Stimulated activated naive CD8-positive, alpha-beta T cell treated with anti-CD3 and anti-CD28 coated beads, Interleukin-15, Interleukin-2, amounts not matched to agents 100 ng/mL and 50 ng/mL, for 24 hours (primary cell): ENCODE data around the gene GPR141.

Experiments used
- H3K27ac Mint-ChIP-seq: one replicate; pipeline ENCODE4 v1.8.0; 2021; ENCODE audit warnings: mild to moderate bottlenecking, mixed read lengths
- H3K27me3 Mint-ChIP-seq: one replicate; pipeline ENCODE4 v1.8.0; 2021; ENCODE audit warnings: mixed read lengths
- H3K36me3 Mint-ChIP-seq: one replicate; pipeline ENCODE4 v1.8.0; 2021; ENCODE audit warnings: low read depth, mixed read lengths
- H3K4me1 Mint-ChIP-seq: one replicate; pipeline ENCODE4 v1.8.0; 2021; ENCODE audit warnings: low read depth, mixed read lengths
- H3K4me3 Mint-ChIP-seq: one replicate; pipeline ENCODE4 v1.8.0; 2021; ENCODE audit warnings: mild to moderate bottlenecking, mixed read lengths
- H3K9me3 Mint-ChIP-seq: one replicate; pipeline ENCODE4 v1.8.0; 2021; ENCODE audit warnings: mixed read lengths

Gene GPR141

GRCh38 chr7:37735196-37735595 lies 51.6 kb downstream of the GPR141 start:
- no peaks in the 10 kb centered on the region for H3K9me3 Mint-ChIP-seq

GRCh38 chr7:37738321-37738720 lies 54.8 kb downstream of the GPR141 start:
- Mint-ChIP-seq H3K4me3 (no peak overlapping the region), H3K9me3 (no peaks in the 10 kb centered on the region), H3K27ac (no peak overlapping the region), H3K27me3 (no peaks in the 10 kb centered on the region), H3K36me3 (no peaks in the 10 kb centered on the region), H3K4me1 (no peaks in the 10 kb centered on the region)

More at GRCh38 chr7:37735196-37735595, 51.6 kb downstream of the GPR141 start:
- H3K27ac Mint-ChIP-seq: no peak overlapping the region
- H3K4me1 Mint-ChIP-seq: no peaks in the 10 kb centered on the region
- no peak overlapping the region for H3K4me3 Mint-ChIP-seq
- H3K27me3 Mint-ChIP-seq: peaks cover 9% of the 10 kb centered on the region
- no peaks in the 10 kb centered on the region for H3K36me3 Mint-ChIP-seq

- Mint-ChIP-seq H3K4me3 (no peak overlapping the region), H3K4me1 (no peaks in the 10 kb centered on the region), H3K36me3 (no peaks in the 10 kb centered on the region), H3K27ac (no peak overlapping the region), H3K9me3 (no peaks in the 10 kb centered on the region), H3K27me3 (no peaks in the 10 kb centered on the region)
Observed at GRCh38 chr7:37740398-37740797, 56.8 kb downstream of the GPR141 start.

- Mint-ChIP-seq H3K27ac (no peak overlapping the region), H3K27me3 (no peaks in the 10 kb centered on the region), H3K4me3 (no peak overlapping the region), H3K4me1 (no peaks in the 10 kb centered on the region), H3K9me3 (no peaks in the 10 kb centered on the region), H3K36me3 (no peaks in the 10 kb centered on the region)
Observed at GRCh38 chr7:37741776-37742175, 58.2 kb downstream of the GPR141 start.

GRCh38 chr7:37751096-37751495 lies 67.5 kb downstream of the GPR141 start:
- no peaks in the 10 kb centered on the region for H3K36me3 Mint-ChIP-seq
- peaks cover 11% of the 10 kb centered on the region for H3K27me3 Mint-ChIP-seq
- H3K4me3 Mint-ChIP-seq: no peak overlapping the region
- H3K9me3 Mint-ChIP-seq: no peaks in the 10 kb centered on the region
- H3K27ac Mint-ChIP-seq: no peak overlapping the region
- no peaks in the 10 kb centered on the region for H3K4me1 Mint-ChIP-seq

- no peaks in the 10 kb centered on the region for H3K9me3 Mint-ChIP-seq
- no peak overlapping the region for H3K4me3 Mint-ChIP-seq
- H3K27ac Mint-ChIP-seq: no peak overlapping the region
- H3K4me1 Mint-ChIP-seq: peaks cover 3% of the 10 kb centered on the region
- H3K27me3 Mint-ChIP-seq: peaks cover 11% of the 10 kb centered on the region
- H3K36me3 Mint-ChIP-seq: no peaks in the 10 kb centered on the region
Observed at GRCh38 chr7:37753398-37754050, 70.0 kb downstream of the GPR141 start.

- no peak overlapping the region for H3K27ac Mint-ChIP-seq
- no peak overlapping the region for H3K4me3 Mint-ChIP-seq
- no peaks in the 10 kb centered on the region for H3K36me3 Mint-ChIP-seq
- no peaks in the 10 kb centered on the region for H3K9me3 Mint-ChIP-seq
- no peaks in the 10 kb centered on the region for H3K27me3 Mint-ChIP-seq
- H3K4me1 Mint-ChIP-seq: peaks cover 3% of the 10 kb centered on the region
Observed at GRCh38 chr7:37756797-37757551, 73.4 kb downstream of the GPR141 start.

GRCh38 chr7:37757563-37757962 lies 74.0 kb downstream of the GPR141 start:
- Mint-ChIP-seq H3K27ac (no peak overlapping the region), H3K9me3 (no peaks in the 10 kb centered on the region), H3K36me3 (no peaks in the 10 kb centered on the region), H3K4me1 (peaks cover 3% of the 10 kb centered on the region), H3K27me3 (no peaks in the 10 kb centered on the region), H3K4me3 (no peak overlapping the region)

GRCh38 chr7:37758501-37759045 lies 75.0 kb downstream of the GPR141 start:
- Mint-ChIP-seq H3K9me3 (no peaks in the 10 kb centered on the region), H3K36me3 (no peaks in the 10 kb centered on the region), H3K27me3 (no peaks in the 10 kb centered on the region), H3K4me3 (no peak overlapping the region), H3K4me1 (peaks cover 3% of the 10 kb centered on the region), H3K27ac (no peak overlapping the region)

GRCh38 chr7:37759526-37759925 lies 76.0 kb downstream of the GPR141 start:
- H3K27me3 Mint-ChIP-seq: no peaks in the 10 kb centered on the region
- no peak overlapping the region for H3K4me3 Mint-ChIP-seq
- H3K27ac Mint-ChIP-seq: no peak overlapping the region
- peaks cover 3% of the 10 kb centered on the region for H3K9me3 Mint-ChIP-seq
- H3K36me3 Mint-ChIP-seq: no peaks in the 10 kb centered on the region
- H3K4me1 Mint-ChIP-seq: peaks cover 3% of the 10 kb centered on the region

GRCh38 chr7:37765421-37765829 lies 81.9 kb downstream of the GPR141 start:
- peaks cover 3% of the 10 kb centered on the region for H3K9me3 Mint-ChIP-seq
- no peaks in the 10 kb centered on the region for H3K27me3 Mint-ChIP-seq
- H3K4me1 Mint-ChIP-seq: peaks cover 13% of the 10 kb centered on the region
- no peak overlapping the region for H3K27ac Mint-ChIP-seq
- H3K4me3 Mint-ChIP-seq: no peak overlapping the region
- H3K36me3 Mint-ChIP-seq: no peaks in the 10 kb centered on the region

DNA sequence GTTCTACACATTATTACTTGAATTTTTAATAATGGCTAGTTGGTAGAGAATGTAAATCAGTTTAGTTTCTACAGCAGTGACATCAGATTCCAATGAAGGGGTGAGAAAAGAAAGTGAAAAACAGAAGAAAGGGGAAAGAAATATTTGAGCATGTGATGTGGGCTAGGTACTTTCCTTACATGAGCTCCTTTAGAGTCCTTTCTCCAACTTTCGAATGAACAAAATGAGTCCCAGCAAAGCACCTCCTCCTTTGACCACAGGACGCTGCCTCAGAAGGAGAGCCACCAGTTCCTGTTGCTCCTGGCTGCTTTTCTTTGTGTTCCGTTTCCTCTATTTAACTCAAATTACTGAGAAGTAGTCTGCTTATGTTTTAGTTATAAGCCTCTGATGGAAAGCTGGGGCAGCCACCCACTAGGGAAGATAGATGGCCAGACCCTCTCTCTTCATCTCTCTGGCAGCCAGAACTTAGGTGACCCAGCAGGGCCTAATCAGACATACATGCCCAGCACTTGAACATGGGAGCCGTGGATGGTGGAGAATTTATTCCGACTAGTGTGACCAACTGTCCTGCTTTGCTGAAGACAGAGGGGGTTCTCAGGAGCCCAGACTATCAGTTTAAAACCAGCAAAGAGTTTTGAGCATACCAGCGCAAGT lies 82.4 kb downstream of the GPR141 start:
- Mint-ChIP-seq H3K4me3 (no peak overlapping the region), H3K9me3 (peaks cover 3% of the 10 kb centered on the region), H3K27ac (peak overlapping the region; percentile 51), H3K27me3 (no peaks in the 10 kb centered on the region), H3K36me3 (no peaks in the 10 kb centered on the region), H3K4me1 (peaks cover 13% of the 10 kb centered on the region)

DNA sequence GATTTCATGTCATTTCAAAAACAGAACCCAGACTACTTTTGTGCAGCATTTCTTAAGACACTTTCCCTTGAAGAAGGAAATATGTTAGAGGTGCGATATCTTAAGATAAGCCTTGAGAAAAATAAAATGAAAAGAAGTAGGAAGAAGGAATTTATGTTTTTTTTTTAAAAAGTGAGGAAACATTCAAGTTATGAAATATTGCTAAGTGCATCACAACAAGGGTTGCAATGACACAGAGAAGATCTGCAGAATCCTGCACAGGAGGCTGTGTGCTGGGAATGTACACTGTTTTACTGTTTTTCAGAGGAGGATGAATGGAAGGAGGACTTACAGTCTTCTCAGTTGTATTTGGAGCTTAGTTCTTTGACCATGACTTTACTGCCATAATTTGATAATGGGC lies 85.0 kb downstream of the GPR141 start:
- no peak overlapping the region for H3K4me3 Mint-ChIP-seq
- H3K9me3 Mint-ChIP-seq: peaks cover 6% of the 10 kb centered on the region
- no peaks in the 10 kb centered on the region for H3K36me3 Mint-ChIP-seq
- no peak overlapping the region for H3K27ac Mint-ChIP-seq
- no peaks in the 10 kb centered on the region for H3K27me3 Mint-ChIP-seq
- H3K4me1 Mint-ChIP-seq: peaks cover 13% of the 10 kb centered on the region

DNA sequence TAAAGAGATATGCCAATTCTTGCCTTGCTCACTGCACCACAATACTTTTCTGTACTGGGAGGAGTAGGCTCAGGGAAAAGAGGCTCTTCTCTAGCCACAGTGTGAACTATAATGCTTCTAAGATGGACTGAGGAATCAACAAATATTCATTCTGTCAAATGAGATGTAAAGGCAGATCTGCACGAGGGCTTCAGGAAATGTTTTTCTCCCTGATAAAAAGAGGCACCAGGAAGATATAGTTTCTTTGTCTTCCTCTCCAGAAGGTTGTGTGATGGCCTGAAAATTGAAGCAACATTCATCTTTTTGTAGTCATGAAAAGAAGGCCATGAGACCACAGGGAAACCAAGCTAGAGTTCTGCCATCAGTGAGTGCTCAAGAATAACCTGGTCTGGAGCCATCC lies 85.7 kb downstream of the GPR141 start:
- Mint-ChIP-seq H3K36me3 (no peaks in the 10 kb centered on the region), H3K4me3 (no peak overlapping the region), H3K4me1 (peaks cover 13% of the 10 kb centered on the region), H3K27ac (no peak overlapping the region), H3K9me3 (peaks cover 3% of the 10 kb centered on the region), H3K27me3 (no peaks in the 10 kb centered on the region)

GRCh38 chr7:37769726-37770125 lies 86.2 kb downstream of the GPR141 start:
- Mint-ChIP-seq H3K4me1 (peaks cover 13% of the 10 kb centered on the region), H3K27me3 (no peaks in the 10 kb centered on the region), H3K9me3 (peaks cover 3% of the 10 kb centered on the region), H3K4me3 (no peak overlapping the region), H3K27ac (no peak overlapping the region), H3K36me3 (no peaks in the 10 kb centered on the region)
